ENCODE results near the gene TNNT3.

TNNT3 gene

DNA sequence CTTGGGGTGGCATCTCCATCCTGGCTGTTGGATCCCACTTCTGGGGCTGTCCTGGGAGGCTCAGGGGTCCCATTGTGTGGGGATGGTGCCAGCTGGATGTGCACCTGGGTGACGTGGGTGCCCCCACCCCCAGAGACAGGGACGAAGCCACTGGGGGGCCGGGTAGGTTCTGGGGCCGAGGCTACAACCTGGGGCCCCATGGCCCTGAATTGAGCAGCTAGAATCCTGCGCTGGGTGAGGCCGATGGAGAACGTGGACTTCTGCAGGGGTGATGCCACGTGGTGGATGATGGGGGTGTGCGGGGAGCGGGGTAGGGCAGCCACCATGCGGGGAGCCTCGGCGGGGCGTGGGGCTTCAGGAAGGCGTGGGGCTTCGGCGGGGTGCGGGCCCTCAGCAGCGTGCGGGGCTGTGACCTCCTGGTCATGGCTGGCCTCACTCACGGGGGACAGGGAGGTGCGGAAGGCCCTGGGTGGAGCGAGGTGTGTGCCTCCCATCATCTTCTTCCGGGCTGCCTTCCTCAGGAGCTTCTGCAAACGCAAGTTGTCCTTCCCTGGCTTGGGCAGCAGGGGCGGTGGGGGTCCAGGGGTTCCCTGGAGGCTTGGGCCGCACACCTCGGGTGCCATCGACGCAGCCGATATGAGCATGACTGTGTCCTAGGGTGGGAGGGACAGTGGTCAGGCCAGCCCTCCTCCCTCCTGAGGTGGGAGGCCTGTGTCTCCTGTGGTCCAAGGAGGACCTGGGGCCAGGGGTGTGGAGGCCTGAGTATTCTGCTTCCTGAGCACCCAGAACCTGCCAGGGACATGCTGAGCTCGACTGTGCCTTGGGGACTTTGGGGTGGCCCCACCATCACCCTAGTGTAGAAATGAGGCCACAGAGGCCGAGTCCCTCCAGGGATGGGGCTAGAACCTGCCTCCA lies 29.3 kb upstream of the TNNT3 start:
- no peak for DNase-seq (ENCODE audit: low read depth)
- H3K4me3 ChIP-seq (ENCODE audit: low read depth, low read length), result no peak overlapping the region
- TF ChIP-seq, protein P1, sequence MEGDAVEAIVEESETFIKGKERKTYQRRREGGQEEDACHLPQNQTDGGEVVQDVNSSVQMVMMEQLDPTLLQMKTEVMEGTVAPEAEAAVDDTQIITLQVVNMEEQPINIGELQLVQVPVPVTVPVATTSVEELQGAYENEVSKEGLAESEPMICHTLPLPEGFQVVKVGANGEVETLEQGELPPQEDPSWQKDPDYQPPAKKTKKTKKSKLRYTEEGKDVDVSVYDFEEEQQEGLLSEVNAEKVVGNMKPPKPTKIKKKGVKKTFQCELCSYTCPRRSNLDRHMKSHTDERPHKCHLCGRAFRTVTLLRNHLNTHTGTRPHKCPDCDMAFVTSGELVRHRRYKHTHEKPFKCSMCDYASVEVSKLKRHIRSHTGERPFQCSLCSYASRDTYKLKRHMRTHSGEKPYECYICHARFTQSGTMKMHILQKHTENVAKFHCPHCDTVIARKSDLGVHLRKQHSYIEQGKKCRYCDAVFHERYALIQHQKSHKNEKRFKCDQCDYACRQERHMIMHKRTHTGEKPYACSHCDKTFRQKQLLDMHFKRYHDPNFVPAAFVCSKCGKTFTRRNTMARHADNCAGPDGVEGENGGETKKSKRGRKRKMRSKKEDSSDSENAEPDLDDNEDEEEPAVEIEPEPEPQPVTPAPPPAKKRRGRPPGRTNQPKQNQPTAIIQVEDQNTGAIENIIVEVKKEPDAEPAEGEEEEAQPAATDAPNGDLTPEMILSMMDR (IDR thresholded peaks at IDR 0.05; ENCODE audit: low read depth, low read length, missing control alignments), result no peak

- DNase-seq (ENCODE audit: low read depth), result no peak
- TF ChIP-seq, protein P1 (IDR thresholded peaks at IDR 0.05; ENCODE audit: low read depth, low read length, missing control alignments), result no peak
Measured at GRCh38 chr11:1890856-1891830, 28.4 kb upstream of the TNNT3 start.

DNA sequence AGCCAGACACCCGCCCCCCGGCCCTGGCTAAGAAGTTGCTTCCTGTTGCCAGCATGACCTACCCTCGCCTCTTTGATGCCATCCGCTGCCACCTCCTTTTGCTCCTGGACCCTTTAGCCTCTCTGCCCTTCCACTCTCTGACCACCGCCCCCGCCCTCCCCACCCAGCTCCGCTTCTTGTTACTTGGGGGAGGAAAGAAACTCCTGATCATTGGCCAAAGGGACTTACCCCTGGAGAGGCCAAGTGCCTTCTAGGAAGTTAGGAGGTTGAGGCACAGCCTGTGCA lies 27.7 kb upstream of the TNNT3 start, which contains the start of gene PRR33:
TSS of gene PRR33 (minus strand) at position 65 of the 285 bp plus-strand sequence. CDS start 1,311 bp downstream, outside the sequence.
- no peak for DNase-seq (ENCODE audit: low read depth)
- TF ChIP-seq, protein P1 (IDR thresholded peaks at IDR 0.05; ENCODE audit: low read depth, low read length, missing control alignments), result no peak
- no peak within 1 kb of the TSS for H3K4me3 ChIP-seq (ENCODE audit: low read depth, low read length)

More at GRCh38 chr11:1890856-1891830, 28.4 kb upstream of the TNNT3 start:
- H3K4me3 ChIP-seq (ENCODE audit: low read depth, low read length), result no peak overlapping the region

DNA sequence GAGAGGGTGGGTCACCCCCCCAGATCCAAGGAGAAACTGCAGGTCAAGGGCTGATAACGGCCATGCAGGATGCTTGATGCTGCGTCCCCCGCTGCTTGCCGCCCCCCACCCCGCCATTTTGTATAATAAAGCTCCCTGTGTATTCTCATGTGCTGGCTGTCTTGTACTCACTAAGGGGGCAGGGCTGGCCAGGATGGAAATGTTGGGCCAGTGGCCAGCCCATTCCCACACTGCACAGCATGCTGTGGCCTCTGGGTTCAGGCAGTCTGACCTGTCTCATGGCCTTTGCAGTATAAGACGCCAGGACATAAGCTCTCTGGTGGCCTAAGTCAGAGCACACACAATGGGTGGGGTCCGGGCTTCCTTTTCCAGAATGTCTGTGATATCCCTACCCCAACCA lies 27.4 kb upstream of the TNNT3 start:
- no peak overlapping the region for H3K4me3 ChIP-seq (ENCODE audit: low read depth, low read length)
- TF ChIP-seq, protein P1 (IDR thresholded peaks at IDR 0.05; ENCODE audit: low read depth, low read length, missing control alignments), result no peak
- DNase-seq (ENCODE audit: low read depth), result no peak

- no peak for DNase-seq (ENCODE audit: low read depth)
- H3K4me3 ChIP-seq (ENCODE audit: low read depth, low read length), result no peak overlapping the region
Measured at GRCh38 chr11:1892558-1892957, 26.9 kb upstream of the TNNT3 start.

DNA sequence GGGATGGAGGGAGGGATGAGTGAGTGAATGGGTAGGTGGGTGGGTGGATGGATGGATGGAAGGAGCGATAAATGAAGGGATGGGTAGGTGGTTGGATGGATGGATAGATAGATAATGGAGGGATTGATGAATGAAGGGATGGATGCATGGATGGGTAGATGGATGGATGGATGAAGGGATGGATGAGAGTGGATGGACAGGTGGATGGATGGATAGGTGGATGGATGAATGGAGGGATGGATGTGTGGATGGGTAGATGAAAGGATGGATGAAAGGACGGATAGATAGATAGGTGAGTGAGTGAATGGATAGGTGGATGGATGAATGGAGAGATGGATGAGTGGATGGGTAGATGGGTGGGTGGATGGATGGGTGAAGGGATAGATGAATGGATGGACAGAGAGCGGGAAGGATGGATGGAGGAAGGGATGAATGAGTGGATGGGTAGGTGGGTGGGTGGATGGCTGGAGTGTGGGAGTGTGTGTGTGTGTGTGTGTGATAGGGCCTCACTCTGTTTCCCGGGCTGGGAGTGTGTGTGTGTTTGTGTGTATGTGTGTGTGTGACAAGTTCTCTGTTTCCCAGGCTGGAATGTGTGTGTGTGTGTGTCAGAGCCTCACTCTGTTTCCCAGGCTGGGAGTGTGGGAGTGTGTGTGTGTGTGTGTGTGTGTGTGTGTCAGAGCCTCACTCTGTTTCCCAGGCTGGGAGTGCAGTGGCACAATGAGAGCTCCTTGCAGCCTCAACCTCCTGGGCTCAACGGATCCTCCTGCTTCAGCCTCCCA lies 25.7 kb upstream of the TNNT3 start:
- TF ChIP-seq, protein P1 (IDR thresholded peaks at IDR 0.05; ENCODE audit: low read depth, low read length, missing control alignments), result no peak
- H3K4me3 ChIP-seq (ENCODE audit: low read depth, low read length), result no peak overlapping the region
- DNase-seq (ENCODE audit: low read depth), result no peak

More at GRCh38 chr11:1892558-1892957, 26.9 kb upstream of the TNNT3 start:
- TF ChIP-seq, protein P1 (IDR thresholded peaks at IDR 0.05; ENCODE audit: low read depth, low read length, missing control alignments), result no peak

All from GM12864 (cell line).